HL-60 (cell line): ENCODE data around the gene NUDT3.
A peak's percentile ranks its signal among the peaks of the same experiment; 100 is the strongest.

ENCODE experiments used
- DNase-seq, 2 experiments: peaks; one replicate each; pipeline ENCODE4 v3.0.0-alpha.2; 2010 to 2020; ENCODE audit warnings: low read depth in 1 of 2, low spot score in 1 of 2
- H3K27ac ChIP-seq: fragments of 250-450 bp; sonication (Bioruptor Pico); replicated peaks from 2 replicates; pipeline ENCODE4 v1.5.1; 2020; ENCODE audit warnings: mild to moderate bottlenecking, moderate library complexity
- H3K27me3 ChIP-seq: fragments of 250-450 bp; sonication (Bioruptor Pico); 2 replicates; pipeline ENCODE4 v1.5.1; 2021; ENCODE audit warnings: mild to moderate bottlenecking, moderate library complexity; ENCODE audit not compliant: insufficient read depth, poor library complexity, severe bottlenecking
- H3K4me3 ChIP-seq: replicated peaks from 2 replicates; pipeline ENCODE4 v1.5.1; 2011; ENCODE audit warnings: mild to moderate bottlenecking, control low read depth, low read length; ENCODE audit not compliant: insufficient read depth
- GABPA ChIP-seq: IDR thresholded peaks from 2 replicates; pipeline ENCODE4 v1.6.1; 2012; ENCODE audit warnings: low read depth
- POLR2AphosphoS5 ChIP-seq: IDR thresholded peaks from 2 replicates; pipeline ENCODE4 v1.6.1; 2012; ENCODE audit warnings: low read depth
- REST ChIP-seq: IDR thresholded peaks from 2 replicates; pipeline ENCODE4 v1.6.1; 2012; ENCODE audit warnings: low read depth; ENCODE audit not compliant: insufficient replicate concordance
- SPI1 ChIP-seq: IDR thresholded peaks from 2 replicates; pipeline ENCODE4 v1.6.1; 2012; ENCODE audit warnings: low read depth, mild to moderate bottlenecking, borderline replicate concordance
- TF ChIP-seq, protein P1 (sequence below): IDR thresholded peaks from one replicate; pipeline ENCODE4 v1.5.1; 2011; ENCODE audit warnings: low read length, control low read depth, inconsistent platforms; ENCODE audit not compliant: insufficient read depth

The NUDT3 gene

DNA sequence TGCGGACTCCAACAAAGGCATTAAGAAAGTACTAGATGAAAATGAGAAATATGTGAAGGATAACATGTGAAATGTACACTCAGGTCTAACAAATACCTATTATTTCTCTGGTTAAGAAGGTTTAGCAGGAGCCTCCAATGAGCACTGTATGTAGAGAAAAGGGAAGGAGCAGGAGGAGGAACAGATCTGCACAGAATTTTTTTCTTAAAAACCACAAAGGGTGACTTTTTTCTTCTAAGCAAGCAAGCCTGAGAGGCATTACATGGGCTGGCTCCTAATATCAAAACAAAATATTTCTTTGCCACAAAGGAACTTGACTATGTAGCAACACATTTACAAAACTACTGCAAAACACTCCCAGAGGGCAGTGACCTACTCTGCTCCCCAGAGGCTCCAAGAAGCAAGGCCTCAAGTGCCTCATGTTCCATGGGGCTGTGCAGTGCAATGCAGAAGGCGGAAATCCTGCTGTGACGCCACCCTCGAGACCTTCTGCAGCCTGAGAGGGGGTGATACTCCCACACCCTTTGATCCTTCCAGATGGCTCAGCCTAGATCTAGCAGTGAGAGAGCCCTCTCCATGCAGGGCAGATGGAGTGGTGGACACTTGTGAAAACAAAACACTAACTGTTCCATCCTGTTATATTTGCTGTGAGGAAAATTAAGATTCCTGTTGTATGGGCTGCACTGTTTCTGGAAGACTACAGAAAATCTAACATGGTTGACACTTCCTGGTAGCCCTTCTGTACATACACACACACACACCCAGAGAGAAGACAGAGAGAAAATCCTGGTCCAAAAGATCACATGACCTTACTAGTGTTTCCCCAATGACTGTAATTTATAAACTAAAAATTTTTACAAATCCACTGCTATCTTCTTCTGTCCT is 107.7 kb downstream of the NUDT3 start:
- peak overlapping the region; percentile 83 for H3K27ac ChIP-seq
- TF ChIP-seq POLR2AphosphoS5 (peak; percentile 97), GABPA (peak; percentile 55; the same call in 1 of the 2 replicates), REST (no peak), SPI1 (peak; percentile 24; the same call in 1 of the 2 replicates)
- DNase-seq = peak; percentile 75 to 99
- no peak overlapping the region for H3K4me3 ChIP-seq
- no peaks in the 10 kb centered on the region for H3K27me3 ChIP-seq

GRCh38 chr6:34281702-34282334 is 110.7 kb downstream of the NUDT3 start:
- Histone ChIP-seq H3K27ac (no peak overlapping the region), H3K27me3 (no peaks in the 10 kb centered on the region), H3K4me3 (no peak overlapping the region)
- no peak for DNase-seq
- no peak for TF ChIP-seq SPI1
- TF ChIP-seq POLR2AphosphoS5 = no peak
- no peak for TF ChIP-seq GABPA
- no peak for TF ChIP-seq REST
- TF ChIP-seq, protein P1, sequence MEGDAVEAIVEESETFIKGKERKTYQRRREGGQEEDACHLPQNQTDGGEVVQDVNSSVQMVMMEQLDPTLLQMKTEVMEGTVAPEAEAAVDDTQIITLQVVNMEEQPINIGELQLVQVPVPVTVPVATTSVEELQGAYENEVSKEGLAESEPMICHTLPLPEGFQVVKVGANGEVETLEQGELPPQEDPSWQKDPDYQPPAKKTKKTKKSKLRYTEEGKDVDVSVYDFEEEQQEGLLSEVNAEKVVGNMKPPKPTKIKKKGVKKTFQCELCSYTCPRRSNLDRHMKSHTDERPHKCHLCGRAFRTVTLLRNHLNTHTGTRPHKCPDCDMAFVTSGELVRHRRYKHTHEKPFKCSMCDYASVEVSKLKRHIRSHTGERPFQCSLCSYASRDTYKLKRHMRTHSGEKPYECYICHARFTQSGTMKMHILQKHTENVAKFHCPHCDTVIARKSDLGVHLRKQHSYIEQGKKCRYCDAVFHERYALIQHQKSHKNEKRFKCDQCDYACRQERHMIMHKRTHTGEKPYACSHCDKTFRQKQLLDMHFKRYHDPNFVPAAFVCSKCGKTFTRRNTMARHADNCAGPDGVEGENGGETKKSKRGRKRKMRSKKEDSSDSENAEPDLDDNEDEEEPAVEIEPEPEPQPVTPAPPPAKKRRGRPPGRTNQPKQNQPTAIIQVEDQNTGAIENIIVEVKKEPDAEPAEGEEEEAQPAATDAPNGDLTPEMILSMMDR = no peak

GRCh38 chr6:34280216-34280615 is 112.3 kb downstream of the NUDT3 start:
- H3K27ac ChIP-seq = no peak overlapping the region
- no peaks in the 10 kb centered on the region for H3K27me3 ChIP-seq
- no peak overlapping the region for H3K4me3 ChIP-seq
- no peak for DNase-seq
- TF ChIP-seq GABPA (no peak), POLR2AphosphoS5 (no peak), SPI1 (no peak), REST (no peak)
- TF ChIP-seq, protein P1 = no peak
